Measurements from ENCODE around the gene MSI1.

The MSI1 gene

GRCh38 chr12:120373683-120374082, 4.7 kb upstream of the MSI1 start:
- Histone ChIP-seq H3K4me3 (ENCODE audit: low read length) (no peak overlapping the region), H3K36me3 (ENCODE audit: control insufficient read depth, insufficient read depth, low read length) (no peaks in the 10 kb centered on the region), H3K9ac (ENCODE audit: low read length) (no peak overlapping the region), H3K4me1 (ENCODE audit: control insufficient read depth, insufficient read depth, low read length) (peaks cover 8% of the 10 kb centered on the region), H3K27me3 (ENCODE audit: control insufficient read depth, insufficient read depth, low read length) (peaks cover 38% of the 10 kb centered on the region), H3K9me3 (ENCODE audit: control insufficient read depth, low read length) (no peaks in the 10 kb centered on the region)

GRCh38 chr12:120370343-120371243, 1.6 kb upstream of the MSI1 start:
- no peaks in the 10 kb centered on the region for H3K9me3 ChIP-seq (ENCODE audit: control insufficient read depth, low read length)
- no peaks in the 10 kb centered on the region for H3K36me3 ChIP-seq (ENCODE audit: control insufficient read depth, insufficient read depth, low read length)
- H3K4me3 ChIP-seq (ENCODE audit: low read length) = no peak overlapping the region
- peaks cover 57% of the 10 kb centered on the region for H3K27me3 ChIP-seq (ENCODE audit: control insufficient read depth, insufficient read depth, low read length)
- peaks cover 31% of the 10 kb centered on the region for H3K4me1 ChIP-seq (ENCODE audit: control insufficient read depth, insufficient read depth, low read length)
- no peak overlapping the region for H3K9ac ChIP-seq (ENCODE audit: low read length)

- H3K4me1 ChIP-seq (ENCODE audit: control insufficient read depth, insufficient read depth, low read length) = peaks cover 39% of the 10 kb centered on the region
- peak overlapping the region; percentile 50 for H3K9ac ChIP-seq (ENCODE audit: low read length)
- no peaks in the 10 kb centered on the region for H3K36me3 ChIP-seq (ENCODE audit: control insufficient read depth, insufficient read depth, low read length)
- peaks cover 51% of the 10 kb centered on the region for H3K27me3 ChIP-seq (ENCODE audit: control insufficient read depth, insufficient read depth, low read length)
- H3K9me3 ChIP-seq (ENCODE audit: control insufficient read depth, low read length) = no peaks in the 10 kb centered on the region
- H3K4me3 ChIP-seq (ENCODE audit: low read length) = no peak overlapping the region
Measured at GRCh38 chr12:120369603-120370342, 809 bp upstream of the MSI1 start.

GRCh38 chr12:120367924-120368788, 808 bp downstream of the MSI1 start:
- Histone ChIP-seq H3K27me3 (ENCODE audit: control insufficient read depth, insufficient read depth, low read length) (peaks cover 51% of the 10 kb centered on the region), H3K4me1 (ENCODE audit: control insufficient read depth, insufficient read depth, low read length) (peaks cover 45% of the 10 kb centered on the region), H3K9me3 (ENCODE audit: control insufficient read depth, low read length) (no peaks in the 10 kb centered on the region), H3K9ac (ENCODE audit: low read length) (peak overlapping the region; percentile 43), H3K36me3 (ENCODE audit: control insufficient read depth, insufficient read depth, low read length) (no peaks in the 10 kb centered on the region), H3K4me3 (ENCODE audit: low read length) (no peak overlapping the region)

GRCh38 chr12:120367233-120367923, 1.6 kb downstream of the MSI1 start:
- H3K4me3 ChIP-seq (ENCODE audit: low read length) = no peak overlapping the region
- H3K9ac ChIP-seq (ENCODE audit: low read length) = peak overlapping the region; percentile 14
- peaks cover 46% of the 10 kb centered on the region for H3K27me3 ChIP-seq (ENCODE audit: control insufficient read depth, insufficient read depth, low read length)

GRCh38 chr12:120366845-120367232, 2.1 kb downstream of the MSI1 start:
- Histone ChIP-seq H3K27me3 (ENCODE audit: control insufficient read depth, insufficient read depth, low read length) (peaks cover 43% of the 10 kb centered on the region), H3K9me3 (ENCODE audit: control insufficient read depth, low read length) (no peaks in the 10 kb centered on the region)

More at GRCh38 chr12:120367233-120367923, 1.6 kb downstream of the MSI1 start:
- Histone ChIP-seq H3K36me3 (ENCODE audit: control insufficient read depth, insufficient read depth, low read length) (no peaks in the 10 kb centered on the region), H3K9me3 (ENCODE audit: control insufficient read depth, low read length) (no peaks in the 10 kb centered on the region), H3K4me1 (ENCODE audit: control insufficient read depth, insufficient read depth, low read length) (peaks cover 46% of the 10 kb centered on the region)

GRCh38 chr12:120366341-120366705, 2.6 kb downstream of the MSI1 start:
- Histone ChIP-seq H3K36me3 (ENCODE audit: control insufficient read depth, insufficient read depth, low read length) (no peaks in the 10 kb centered on the region), H3K9ac (ENCODE audit: low read length) (peak overlapping the region; percentile 40), H3K9me3 (ENCODE audit: control insufficient read depth, low read length) (no peaks in the 10 kb centered on the region), H3K4me3 (ENCODE audit: low read length) (no peak overlapping the region), H3K27me3 (ENCODE audit: control insufficient read depth, insufficient read depth, low read length) (peaks cover 40% of the 10 kb centered on the region), H3K4me1 (ENCODE audit: control insufficient read depth, insufficient read depth, low read length) (peaks cover 54% of the 10 kb centered on the region)

More at GRCh38 chr12:120366845-120367232, 2.1 kb downstream of the MSI1 start:
- H3K4me3 ChIP-seq (ENCODE audit: low read length) = no peak overlapping the region
- H3K4me1 ChIP-seq (ENCODE audit: control insufficient read depth, insufficient read depth, low read length) = peaks cover 51% of the 10 kb centered on the region
- H3K36me3 ChIP-seq (ENCODE audit: control insufficient read depth, insufficient read depth, low read length) = no peaks in the 10 kb centered on the region
- no peak overlapping the region for H3K9ac ChIP-seq (ENCODE audit: low read length)

- H3K36me3 ChIP-seq (ENCODE audit: control insufficient read depth, insufficient read depth, low read length) = no peaks in the 10 kb centered on the region
- peaks cover 54% of the 10 kb centered on the region for H3K4me1 ChIP-seq (ENCODE audit: control insufficient read depth, insufficient read depth, low read length)
- H3K27me3 ChIP-seq (ENCODE audit: control insufficient read depth, insufficient read depth, low read length) = peaks cover 35% of the 10 kb centered on the region
- no peak overlapping the region for H3K4me3 ChIP-seq (ENCODE audit: low read length)
- peak overlapping the region; percentile 40 for H3K9ac ChIP-seq (ENCODE audit: low read length)
- H3K9me3 ChIP-seq (ENCODE audit: control insufficient read depth, low read length) = no peaks in the 10 kb centered on the region
Measured at GRCh38 chr12:120365675-120366340, 3.2 kb downstream of the MSI1 start.

- Histone ChIP-seq H3K27me3 (ENCODE audit: control insufficient read depth, insufficient read depth, low read length) (peaks cover 22% of the 10 kb centered on the region), H3K36me3 (ENCODE audit: control insufficient read depth, insufficient read depth, low read length) (no peaks in the 10 kb centered on the region), H3K4me1 (ENCODE audit: control insufficient read depth, insufficient read depth, low read length) (peaks cover 48% of the 10 kb centered on the region)
Measured at GRCh38 chr12:120364487-120364886, 4.5 kb downstream of the MSI1 start.

GRCh38 chr12:120363274-120363855, 5.6 kb downstream of the MSI1 start:
- H3K27me3 ChIP-seq (ENCODE audit: control insufficient read depth, insufficient read depth, low read length) = peaks cover 16% of the 10 kb centered on the region
- no peak overlapping the region for H3K4me3 ChIP-seq (ENCODE audit: low read length)
- H3K9ac ChIP-seq (ENCODE audit: low read length) = no peak overlapping the region
- peaks cover 46% of the 10 kb centered on the region for H3K4me1 ChIP-seq (ENCODE audit: control insufficient read depth, insufficient read depth, low read length)
- no peaks in the 10 kb centered on the region for H3K36me3 ChIP-seq (ENCODE audit: control insufficient read depth, insufficient read depth, low read length)
- no peaks in the 10 kb centered on the region for H3K9me3 ChIP-seq (ENCODE audit: control insufficient read depth, low read length)

More at GRCh38 chr12:120364487-120364886, 4.5 kb downstream of the MSI1 start:
- Histone ChIP-seq H3K9ac (ENCODE audit: low read length) (no peak overlapping the region), H3K4me3 (ENCODE audit: low read length) (no peak overlapping the region), H3K9me3 (ENCODE audit: control insufficient read depth, low read length) (no peaks in the 10 kb centered on the region)
